Embryonic facial prominence (tissue), 1 donor: Measurements from ENCODE around the gene TEPSIN.

ENCODE experiments used
- DNase-seq: peaks from one replicate; pipeline ENCODE4 v3.0.0-alpha.2; 2016; ENCODE audit errors: extremely low spot score

The TEPSIN gene, protein sequence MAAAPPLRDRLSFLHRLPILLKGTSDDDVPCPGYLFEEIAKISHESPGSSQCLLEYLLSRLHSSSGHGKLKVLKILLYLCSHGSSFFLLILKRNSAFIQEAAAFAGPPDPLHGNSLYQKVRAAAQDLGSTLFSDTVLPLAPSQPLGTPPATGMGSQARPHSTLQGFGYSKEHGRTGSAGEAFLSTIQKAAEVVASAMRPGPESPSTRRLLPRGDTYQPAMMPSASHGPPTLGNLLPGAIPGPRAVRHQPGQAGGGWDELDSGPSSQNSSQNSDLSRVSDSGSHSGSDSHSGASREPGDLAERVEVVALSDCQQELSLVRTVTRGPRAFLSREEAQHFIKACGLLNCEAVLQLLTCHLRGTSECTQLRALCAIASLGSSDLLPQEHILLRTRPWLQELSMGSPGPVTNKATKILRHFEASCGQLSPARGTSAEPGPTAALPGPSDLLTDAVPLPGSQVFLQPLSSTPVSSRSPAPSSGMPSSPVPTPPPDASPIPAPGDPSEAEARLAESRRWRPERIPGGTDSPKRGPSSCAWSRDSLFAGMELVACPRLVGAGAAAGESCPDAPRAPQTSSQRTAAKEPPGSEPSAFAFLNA

DNA sequence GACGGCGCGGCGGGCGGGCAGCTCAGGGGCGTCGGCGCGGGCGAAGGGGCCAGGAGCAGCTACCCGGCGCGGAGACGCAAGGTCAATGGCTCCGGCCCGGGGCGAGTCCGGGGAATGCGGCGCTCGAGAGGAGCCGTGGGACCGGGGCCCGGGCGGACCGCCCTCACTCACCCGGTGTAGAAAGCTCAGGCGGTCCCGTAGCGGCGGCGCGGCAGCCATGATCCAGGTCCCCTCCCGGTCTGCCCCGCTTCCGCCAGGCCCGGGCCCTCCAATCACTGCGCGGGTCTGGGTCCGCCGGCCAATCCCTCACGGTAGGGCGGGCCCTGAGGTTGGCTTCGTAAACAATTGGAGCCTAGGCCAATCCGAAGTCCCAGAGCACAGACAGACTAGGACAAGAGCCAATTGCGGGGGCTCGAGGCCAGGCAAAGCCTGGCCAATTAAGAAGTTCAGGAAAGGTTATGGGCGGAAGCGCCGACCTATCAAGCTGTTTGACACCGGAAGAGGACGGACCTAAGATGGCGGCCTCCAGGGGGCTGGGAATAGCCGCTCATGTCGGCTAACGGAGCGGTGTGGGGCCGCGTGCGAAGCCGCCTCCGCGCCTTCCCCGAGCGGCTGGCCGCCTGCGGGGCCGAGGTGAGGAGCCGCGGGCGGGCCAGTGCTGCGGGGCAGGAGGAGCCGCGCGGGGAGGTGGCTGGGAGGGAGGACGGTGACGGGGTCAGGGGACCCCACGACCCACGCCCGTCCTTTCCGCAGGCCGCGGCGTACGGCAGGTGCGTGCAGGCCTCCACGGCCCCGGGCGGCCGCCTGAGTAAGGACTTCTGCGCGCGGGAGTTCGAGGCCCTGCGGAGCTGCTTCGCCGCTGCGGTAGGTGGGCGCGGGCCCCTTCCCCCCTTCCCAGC is at the start of gene TEPSIN, which contains the start of gene NDUFAF8:
Gene TEPSIN, minus strand, starts transcription at position 241 of the 899 bp plus-strand sequence. Its CDS starts 22 bp downstream, at position 219.
Gene NDUFAF8, plus strand, starts transcription at position 504 of the 899 bp plus-strand sequence. Its CDS starts 46 bp downstream, at position 550.
- DNase-seq: peak; percentile 99

DNA sequence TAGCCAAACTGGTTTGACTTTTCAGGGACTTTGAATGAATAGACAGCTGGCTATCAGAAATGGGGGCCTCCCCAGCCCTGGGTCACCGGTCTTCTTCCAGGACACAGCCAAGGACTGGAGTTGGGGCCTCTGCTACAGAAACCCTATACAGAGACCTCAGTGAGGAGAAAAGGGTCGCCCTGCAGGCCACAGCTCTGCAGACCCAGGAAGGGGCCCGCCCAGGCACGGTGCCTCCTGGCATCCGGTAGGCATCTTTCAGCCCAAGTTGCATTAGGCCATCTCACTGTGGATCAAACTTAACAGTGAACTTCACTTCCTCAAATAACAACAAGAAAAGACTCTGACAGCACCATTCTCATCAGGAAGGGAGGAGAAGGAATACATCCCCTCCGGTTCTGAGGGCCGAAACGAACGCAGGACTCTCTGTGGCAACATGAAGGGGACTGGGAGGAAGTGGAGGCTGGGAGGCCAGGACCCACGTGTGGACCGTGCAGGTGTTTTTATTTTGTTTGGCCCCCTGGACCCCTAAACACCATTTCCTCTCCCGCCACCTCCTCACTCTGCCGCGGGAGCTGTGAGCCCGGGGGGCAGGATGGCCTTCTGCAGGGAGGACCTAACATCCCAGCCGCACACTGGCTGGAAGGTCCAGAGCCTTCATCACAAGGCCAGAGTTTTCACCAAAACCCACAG is 49.0 kb upstream of the TEPSIN start:
- no peak for DNase-seq

DNA sequence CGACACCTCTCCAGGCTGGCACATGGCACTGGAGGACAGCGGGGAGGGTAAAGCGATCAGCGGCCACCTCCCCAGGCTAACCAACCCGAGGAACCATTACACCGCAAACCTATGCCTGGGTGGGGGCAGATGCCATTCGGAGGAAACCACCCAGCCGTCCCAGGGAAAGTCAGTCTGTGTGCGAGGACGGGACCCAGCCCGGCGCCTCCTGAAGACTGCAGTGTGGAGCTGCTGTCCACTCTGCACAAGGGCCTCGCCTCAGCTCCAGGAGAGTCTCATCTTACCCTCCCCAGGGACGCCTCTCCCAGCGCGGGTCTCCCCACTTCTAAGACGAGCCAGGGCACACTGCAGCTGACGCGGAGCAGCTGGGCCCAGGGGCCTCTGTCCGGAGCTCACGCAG is 48.3 kb upstream of the TEPSIN start:
- no peak for DNase-seq

DNA sequence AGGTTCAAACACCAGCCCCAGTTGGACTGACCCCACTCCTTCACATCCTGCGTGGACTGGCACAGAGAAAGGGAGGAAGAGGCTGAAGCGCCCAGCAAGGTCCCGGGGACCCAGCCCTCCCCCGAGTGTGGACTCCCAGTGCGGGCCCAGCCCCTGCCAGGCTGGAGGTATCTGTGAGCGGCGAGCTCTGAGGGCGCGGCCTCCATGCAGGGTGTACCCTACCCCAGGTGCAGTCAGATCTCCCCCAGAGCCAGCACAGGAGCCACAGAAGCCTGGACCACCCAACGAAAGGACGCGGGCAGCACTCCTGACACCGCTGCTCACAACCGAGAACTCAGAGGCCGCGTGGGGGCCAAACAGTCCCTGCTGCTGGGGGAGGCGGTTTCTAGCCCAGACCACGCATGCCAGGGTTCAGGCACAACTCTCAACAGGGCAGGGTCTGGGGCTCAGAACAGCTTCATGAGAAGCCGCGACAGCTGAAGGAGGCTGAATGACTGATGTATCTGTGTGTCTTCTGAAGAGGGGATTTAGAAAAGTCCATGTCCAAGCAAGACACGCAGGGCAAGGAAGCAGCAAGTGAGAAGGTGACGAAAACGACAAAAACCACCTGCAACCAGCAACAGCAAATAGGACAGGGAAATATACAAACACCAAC is 47.8 kb upstream of the TEPSIN start:
- no peak for DNase-seq

DNA sequence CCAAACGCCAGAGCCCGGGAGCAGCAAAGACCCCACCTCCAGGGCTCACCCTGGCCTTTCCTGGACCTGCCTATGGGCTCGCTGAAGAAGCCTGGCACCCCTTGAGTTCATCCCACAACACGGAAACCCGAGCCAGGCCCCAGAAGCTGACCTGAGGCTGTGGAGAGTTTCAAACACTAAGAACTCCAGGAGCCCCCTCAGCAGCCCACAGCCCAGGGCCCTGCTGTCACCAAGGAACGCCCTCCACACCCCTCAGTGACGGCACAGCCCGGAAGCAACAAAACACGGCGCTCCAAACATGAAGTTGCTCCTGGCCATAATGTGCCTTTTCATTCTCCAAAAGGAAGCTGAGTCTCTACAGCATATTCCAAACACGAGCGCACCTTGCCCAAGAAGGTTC is 47.0 kb upstream of the TEPSIN start:
- no peak for DNase-seq

DNA sequence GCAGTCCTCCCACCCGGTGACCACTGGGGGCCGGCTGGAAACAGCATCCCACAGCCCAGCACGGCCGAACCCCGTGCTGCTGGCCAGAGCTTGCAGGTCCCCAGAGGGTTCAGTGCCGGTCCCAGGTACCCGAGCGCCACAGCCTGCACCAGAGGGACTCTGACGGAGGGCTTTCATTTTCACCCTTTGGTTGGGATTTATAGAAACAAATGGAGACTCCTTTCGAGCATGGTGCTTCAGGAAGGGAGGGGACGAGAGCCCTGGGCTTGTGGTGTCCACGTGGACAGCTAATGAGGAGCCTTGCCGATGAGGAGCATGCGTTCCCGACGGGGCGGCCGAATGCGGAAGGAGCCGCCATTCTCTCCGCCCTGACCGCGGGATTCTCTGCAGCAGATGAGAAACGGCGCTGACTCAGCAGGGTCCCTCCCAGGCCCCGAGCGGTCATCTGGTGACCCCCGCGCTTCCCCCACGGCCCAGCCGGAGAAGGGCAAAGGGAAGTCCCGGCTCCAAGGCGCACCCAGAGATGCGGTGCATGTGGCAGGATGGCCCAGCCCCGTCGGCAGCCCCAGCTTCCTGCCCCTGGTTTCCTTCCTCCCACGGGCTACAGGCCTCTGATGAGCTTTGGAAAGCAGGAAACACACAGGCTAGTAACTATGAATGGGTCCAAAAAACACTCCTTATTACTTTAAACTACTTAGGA is 46.5 kb upstream of the TEPSIN start:
- DNase-seq: no peak

DNA sequence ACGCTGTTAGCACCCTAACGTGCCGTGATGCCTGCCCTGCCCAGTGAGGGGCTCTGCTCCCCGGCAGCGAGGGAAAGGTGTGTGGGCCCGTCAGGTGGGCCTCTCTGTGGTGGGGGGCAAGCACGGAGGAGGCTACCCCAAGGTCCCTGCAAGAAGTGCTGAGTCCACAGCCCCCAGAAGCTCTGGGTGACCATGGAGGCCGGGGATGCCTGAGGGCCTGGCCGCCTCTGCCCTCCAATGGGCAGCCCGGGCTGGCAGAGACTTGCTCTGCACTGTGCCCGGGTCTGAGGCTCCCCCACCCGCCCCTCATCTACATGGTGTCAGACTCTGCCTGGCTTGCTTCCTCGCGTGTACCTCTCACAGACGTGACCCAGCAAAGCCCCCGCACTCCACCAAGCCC is 44.0 kb upstream of the TEPSIN start:
- no peak for DNase-seq

DNA sequence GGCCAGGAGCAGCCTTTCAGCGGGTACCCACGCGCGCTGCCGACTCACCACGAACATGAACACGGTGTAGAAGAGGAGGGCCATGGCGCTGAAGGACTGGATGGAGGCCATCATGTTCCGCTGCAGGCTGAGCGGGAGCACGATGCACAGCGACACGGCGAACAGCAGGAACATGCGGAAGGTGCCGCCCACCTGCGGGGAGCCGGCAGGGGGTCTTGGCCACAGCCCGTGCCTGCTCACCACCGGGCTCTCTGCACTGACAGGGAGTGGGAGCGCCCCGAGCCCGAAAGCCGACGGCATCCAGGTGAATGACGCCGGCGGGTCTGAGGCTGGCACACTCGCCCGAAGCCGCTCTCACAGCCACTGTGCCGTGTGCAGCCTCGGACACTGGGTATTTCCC is 43.3 kb upstream of the TEPSIN start:
- no peak for DNase-seq

DNA sequence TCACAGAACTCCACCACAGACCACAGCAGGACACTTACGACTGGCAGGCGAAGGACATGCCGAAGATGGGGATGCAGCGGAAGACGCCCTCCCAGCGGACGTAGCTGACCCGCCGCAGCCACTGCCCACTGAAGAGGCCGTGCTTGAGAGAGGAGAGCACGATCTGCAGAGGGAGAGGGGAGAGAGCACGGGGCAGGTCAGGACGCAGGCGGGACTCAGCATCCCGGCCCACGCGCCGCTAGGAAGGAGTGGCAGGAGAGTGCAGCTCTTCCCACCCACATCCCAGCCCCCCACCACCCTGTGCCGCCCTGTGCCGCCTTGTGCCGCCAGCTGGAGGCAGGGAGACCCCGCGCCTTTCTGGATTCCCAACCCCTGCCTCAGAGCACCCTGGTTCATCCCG is 41.7 kb upstream of the TEPSIN start:
- DNase-seq: no peak

DNA sequence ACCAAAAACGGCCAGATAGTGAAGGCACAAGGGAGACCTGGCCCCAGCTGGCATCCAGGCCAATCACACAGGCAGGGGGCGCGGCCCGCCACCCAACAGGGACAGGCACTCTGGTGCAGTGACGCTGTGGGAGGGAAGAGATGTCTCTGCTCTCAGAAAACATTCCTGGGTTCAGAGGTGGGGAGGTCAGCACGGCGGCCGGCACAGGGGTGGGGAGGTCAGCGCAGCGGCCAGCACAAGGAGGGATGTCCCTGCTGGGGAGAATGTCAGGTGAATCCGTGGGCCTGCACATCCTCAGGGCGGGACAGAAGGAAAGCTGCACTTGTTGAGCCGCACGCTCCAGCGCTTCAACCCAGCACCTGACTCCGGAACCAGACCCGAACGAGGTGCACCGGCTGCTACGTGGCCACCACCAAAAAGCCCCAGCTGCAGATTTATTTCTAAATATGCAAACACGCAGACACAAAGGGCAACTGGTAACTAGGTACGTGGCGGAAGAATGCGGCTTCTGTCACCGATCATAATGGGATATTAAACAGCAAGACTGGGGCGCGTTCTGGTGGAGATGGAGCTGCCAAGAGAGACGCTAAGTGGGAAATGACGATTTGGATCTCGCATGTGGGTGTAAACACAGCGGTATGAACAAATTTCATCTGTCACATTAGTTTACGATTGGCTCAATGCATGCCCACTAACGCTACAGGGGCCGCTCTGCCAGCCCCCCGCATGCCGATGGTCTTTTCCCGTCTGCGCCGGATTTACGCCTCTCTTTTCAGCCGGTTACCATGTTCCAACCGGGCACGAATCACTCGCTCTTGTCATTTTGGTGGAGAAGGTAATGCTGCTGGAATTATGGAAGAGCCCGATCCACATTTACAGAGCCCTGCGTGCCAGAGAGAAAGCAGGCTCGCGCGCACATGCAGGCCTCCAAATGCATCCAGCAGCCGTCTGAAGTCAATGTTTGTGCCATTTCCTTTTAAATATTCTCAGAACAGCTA is 40.7 kb upstream of the TEPSIN start:
- no peak for DNase-seq

DNA sequence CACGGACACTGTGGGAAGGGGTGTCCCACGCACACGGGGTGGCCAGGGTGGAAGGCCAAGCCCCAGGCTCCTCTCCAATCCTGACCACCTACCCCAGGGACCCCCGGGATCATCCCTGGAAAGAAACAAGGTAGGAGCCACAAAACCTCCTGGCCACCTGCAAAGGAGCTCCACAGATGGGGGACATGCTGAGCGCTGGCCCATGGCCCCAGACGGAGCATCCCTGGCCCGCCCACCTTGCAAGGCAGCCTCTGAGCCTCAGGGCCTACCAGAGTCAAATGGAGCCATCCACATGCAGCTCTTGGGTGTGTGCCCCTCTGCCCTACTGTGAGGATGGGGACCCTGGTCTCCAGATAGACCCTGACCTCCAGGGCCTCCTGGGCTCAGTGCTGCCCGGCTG is 40.0 kb upstream of the TEPSIN start:
- DNase-seq: no peak

DNA sequence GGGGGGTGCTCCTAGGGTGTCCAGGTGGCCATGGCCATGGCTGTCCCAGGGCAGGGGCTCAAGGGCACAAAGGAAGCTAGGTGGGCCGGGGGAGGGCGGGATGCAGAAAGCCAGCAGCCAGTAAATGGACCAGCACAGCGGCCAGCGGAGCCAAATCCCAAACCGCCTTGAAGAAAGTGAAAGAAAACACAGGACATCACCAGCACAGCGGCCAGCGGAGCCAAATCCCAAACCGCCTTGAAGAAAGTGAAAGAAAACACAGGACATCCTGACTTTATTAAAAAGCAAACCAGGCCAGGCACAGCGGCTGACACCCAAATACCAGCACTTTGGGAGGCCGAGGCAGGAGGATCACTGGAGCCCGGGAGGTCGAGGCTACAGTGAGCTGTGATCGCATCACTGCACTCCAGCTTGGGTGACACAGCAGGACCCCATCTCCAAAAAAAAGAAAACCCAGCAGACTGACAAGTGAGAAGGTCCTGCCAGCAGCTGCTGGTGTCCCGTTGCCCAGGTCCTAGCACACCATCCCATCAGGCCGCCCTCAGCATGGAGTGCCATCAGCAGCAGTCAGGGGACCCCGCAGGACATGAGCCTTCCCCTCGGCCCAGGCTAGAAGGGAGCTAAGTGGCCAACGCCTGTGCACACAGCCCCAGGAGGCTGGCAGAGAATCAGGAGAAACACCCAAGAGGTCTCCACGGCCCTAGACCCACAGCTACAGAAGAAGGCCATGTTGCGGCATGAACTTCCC is 39.3 kb upstream of the TEPSIN start:
- DNase-seq: no peak

DNA sequence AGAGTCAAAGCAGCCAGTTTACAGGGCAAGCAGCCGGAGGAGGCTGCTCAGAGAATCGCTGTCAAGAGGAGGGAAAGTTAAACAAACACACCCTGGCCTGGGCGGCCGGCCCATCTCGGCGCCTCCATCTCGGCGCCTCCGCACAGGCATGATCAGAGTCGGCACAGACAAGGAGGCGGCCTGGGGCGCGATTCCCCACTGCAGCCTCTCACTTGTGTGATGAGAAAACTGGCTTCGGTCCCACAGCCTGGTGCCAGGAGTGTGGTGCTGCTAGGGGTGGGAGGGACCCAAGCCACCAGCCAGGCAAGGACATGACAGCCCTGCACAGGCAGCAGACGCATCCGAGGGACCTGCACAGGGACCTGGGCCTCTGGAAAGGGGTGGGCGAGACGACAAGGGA is 38.6 kb upstream of the TEPSIN start:
- no peak for DNase-seq

DNA sequence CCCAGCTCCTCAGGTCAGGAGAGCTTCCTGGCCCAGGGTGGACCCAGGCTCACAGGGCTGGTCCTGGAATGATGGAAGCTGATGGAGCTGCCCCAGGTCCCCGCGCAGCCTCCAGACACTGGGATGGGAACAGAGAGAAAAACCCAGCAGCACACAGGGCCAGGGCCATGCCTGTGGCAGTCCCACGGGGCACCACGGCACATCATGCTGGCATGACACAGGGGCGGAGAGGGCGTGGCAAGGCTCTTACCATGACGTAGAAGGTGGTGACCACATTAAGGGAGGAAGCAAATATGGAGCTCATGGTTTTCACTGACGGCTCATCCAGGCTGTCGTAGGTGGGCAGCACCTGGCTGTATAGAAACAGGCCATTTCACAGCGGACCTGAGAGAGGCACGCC is 37.9 kb upstream of the TEPSIN start:
- DNase-seq: no peak

DNA sequence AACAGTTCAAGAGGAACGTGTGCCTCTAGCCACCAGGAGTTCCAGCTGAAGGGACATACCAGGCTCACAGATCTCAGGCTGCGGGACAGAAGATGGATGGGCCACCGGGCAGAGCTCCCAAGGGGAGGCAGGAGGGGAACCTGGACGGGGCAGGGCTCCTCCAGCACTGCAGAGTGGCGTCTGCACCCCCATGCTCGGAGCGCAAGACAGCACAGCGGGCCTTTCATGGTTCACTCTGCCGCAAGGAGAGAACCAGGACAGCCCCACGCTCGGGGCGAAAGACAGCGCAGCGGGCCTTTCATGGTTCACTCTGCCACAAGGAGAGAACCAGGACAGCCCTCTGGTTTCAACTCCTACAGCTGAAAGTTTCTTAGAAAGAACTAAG is 35.6 kb upstream of the TEPSIN start:
- DNase-seq: no peak

DNA sequence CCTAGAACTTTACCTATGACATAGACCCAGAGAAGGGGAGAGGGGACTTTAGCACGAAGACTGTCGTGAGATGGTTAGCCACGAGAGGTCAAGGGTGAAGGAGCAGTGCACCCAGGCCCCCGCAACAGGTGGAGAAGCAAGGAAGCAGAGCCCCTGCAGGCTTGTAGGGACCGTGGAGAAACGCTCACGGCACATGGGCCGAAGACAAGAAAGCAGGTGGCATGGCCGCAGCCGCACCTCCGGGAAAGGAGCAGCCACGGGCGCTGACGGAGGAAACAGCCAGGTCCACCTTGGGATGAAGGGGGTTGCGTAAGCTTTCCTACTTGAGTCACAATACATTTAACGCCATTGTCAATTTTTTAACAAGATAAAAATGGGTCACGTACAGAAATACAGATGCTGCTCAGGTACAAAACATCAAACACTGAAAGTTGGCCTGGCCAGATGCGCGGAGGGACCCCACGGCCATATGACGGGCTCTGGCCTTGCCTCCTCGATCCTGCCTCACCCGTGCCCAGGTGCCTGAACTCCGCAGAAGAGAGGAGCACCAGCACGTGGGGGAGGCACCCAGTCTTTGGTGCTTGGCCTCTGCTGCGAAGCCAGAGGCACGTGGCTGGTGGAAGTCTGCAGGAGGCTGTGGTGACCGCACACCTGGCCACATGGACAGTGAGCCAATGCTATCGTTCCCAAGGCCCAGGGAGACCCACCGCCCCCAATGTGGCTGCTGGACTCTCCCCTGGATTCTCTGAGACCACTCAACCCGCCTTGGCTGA is 35.0 kb upstream of the TEPSIN start:
- no peak for DNase-seq

DNA sequence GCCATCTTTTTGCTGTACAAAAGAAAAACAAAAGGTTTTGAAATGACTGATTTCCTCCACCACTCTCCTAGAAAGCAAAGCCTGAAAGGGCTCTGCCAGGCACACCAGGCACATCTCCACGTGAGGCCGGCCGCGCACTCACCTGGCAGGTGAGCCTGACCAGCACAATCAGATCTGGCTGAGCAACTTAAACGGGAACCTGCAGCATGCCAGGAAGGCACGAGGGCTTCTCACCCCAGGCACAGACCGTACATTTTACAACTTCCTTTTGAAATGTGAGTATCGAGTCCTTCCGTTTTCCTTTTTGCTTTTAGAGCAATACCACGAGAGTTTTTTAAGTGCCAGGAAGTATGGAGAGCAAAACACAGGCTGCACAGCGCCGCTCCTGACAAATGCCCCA is 33.8 kb upstream of the TEPSIN start:
- no peak for DNase-seq

DNA sequence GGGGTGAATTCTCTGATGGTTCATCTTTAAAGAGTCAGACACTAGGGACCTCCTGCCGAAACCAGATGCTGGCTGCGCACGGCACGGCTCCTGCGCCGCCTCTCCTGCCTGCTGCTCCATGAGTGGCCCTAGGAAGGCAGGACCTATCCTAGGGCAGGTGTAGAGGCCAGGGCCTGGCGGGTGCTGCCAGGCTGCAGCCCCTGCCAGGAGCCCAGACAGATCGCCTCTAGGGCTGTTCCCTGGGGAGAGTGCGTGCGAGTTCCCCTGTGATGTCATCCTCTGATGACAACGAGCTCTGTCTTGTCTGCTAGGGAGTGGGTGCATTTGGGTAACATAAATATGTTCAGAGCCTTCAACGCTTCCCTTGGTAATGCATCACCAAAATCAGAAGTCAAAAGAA is 32.4 kb upstream of the TEPSIN start:
- no peak for DNase-seq
